ENCODE data around the gene PRR5L. TPM values are rescaled to one million over a fixed set of nuclear protein-coding genes. Genes with fewer than 3 reads are reported as not detected.

PRR5L gene
- total RNA-seq, 2 donors from 2014 or later = 172 to 533 TPM

DNA sequence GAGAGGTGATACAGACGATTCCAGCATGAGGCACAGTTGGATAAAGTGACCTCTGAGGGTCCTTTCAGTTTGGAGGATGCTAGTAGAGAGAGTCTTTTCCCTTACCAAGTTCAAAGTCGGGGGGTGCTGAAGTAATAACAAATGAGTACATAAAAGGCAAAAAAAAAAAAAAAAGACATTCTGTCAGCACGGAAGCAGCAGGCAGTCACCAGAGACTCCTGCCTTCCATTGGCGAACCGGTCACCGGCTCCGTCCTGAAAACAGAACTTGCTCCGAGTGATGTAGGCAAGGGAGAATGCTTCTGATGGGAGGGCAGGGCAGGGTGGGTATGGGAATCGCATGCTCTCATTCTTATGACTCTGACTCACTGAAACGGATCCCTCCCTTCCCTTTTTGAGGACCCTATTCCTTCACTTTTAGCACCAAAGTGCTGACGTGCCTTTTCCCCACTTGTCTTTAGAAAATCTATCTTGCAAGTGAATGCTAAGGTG is 65.9 kb downstream of the PRR5L start:
- ATAC-seq = no peak
- Mint-ChIP-seq H3K4me1 (ENCODE audit: low read depth in 2 of 2) (peaks cover 47 to 73% of the 10 kb centered on the region in 2 donors), H3K27ac (peak overlapping the region in 1 of 2 donors; percentile 30), H3K4me3 (peak overlapping the region; percentile 60), H3K9me3 (no peaks in the 10 kb centered on the region), H3K36me3 (no peaks in the 10 kb centered on the region), H3K27me3 (peaks cover 0 to 5% of the 10 kb centered on the region in 2 donors)
- DNase-seq (ENCODE audit: low spot score) = no peak

- ATAC-seq = peak in 1 of 2 donors; percentile 33
- Mint-ChIP-seq H3K4me1 (ENCODE audit: low read depth in 2 of 2) (peaks cover 46 to 68% of the 10 kb centered on the region in 2 donors), H3K27ac (no peak overlapping the region)
Observed at GRCh38 chr11:36362902-36363301, 66.8 kb downstream of the PRR5L start.

GRCh38 chr11:36363361-36364268 is 67.5 kb downstream of the PRR5L start:
- Mint-ChIP-seq H3K4me3 (peak overlapping the region; percentile 16), H3K27ac (no peak overlapping the region), H3K27me3 (peaks cover 0 to 4% of the 10 kb centered on the region in 2 donors), H3K9me3 (no peaks in the 10 kb centered on the region), H3K4me1 (ENCODE audit: low read depth in 2 of 2) (peaks cover 49 to 66% of the 10 kb centered on the region in 2 donors), H3K36me3 (no peaks in the 10 kb centered on the region)
- DNase-seq (ENCODE audit: low spot score) = no peak
- no peak for ATAC-seq

More at GRCh38 chr11:36362902-36363301, 66.8 kb downstream of the PRR5L start:
- Mint-ChIP-seq H3K36me3 (no peaks in the 10 kb centered on the region), H3K4me3 (peak overlapping the region; percentile 16), H3K9me3 (no peaks in the 10 kb centered on the region), H3K27me3 (peaks cover 0 to 5% of the 10 kb centered on the region in 2 donors)
- DNase-seq (ENCODE audit: low spot score) = no peak

DNA sequence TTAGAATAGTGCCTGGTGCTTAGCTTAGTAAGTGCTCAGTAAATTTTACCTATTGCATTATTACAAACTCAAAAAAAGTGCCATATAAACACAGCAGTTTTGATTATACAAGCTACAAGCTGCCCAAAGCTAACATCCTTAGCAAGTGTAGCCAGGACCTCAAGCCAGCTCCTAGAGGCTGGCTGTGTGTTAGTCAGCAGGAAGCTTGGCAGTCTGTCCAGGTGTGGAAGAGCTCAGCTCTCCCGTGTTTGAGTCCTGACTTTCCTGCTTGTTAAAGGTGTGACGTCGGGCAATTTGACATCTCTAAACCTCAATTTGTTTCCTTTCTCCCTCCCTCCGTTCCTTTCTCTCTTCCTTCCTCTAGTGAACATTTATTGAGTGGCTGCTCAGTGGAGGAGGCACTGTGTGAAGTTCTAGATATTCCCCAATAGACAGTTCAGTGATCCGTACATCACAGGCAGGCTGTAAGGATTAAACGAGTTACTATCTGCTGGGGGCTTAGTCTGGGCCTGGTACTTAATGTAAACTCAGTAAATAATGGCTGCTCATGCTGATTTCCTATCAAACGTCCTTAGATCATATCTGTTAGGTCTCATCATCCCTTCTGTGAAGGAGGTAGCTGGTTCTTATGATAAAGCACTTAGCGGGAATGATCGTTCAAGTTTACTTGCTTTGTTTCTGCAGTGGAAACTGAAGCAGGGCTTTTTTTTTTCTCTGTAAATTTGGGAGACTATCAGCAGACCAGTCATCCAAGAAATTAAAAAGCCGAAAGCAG is 68.7 kb downstream of the PRR5L start:
- Mint-ChIP-seq H3K27me3 (peaks cover 0 to 3% of the 10 kb centered on the region in 2 donors), H3K4me3 (no peak overlapping the region), H3K4me1 (ENCODE audit: low read depth in 2 of 2) (peaks cover 49 to 56% of the 10 kb centered on the region in 2 donors)

GRCh38 chr11:36365907-36366306 is 69.8 kb downstream of the PRR5L start:
- no peak overlapping the region for H3K27ac Mint-ChIP-seq
- no peaks in the 10 kb centered on the region for H3K9me3 Mint-ChIP-seq
- ATAC-seq (no peak), DNase-seq (ENCODE audit: low spot score) (no peak)
- H3K27me3 Mint-ChIP-seq = peaks cover 0 to 3% of the 10 kb centered on the region in 2 donors
- peaks cover 38 to 44% of the 10 kb centered on the region in 2 donors for H3K4me1 Mint-ChIP-seq (ENCODE audit: low read depth in 2 of 2)
- H3K4me3 Mint-ChIP-seq = no peak overlapping the region
- H3K36me3 Mint-ChIP-seq = no peaks in the 10 kb centered on the region

More for the DNA sequence above, 68.7 kb downstream of the PRR5L start:
- Mint-ChIP-seq H3K36me3 (no peaks in the 10 kb centered on the region), H3K9me3 (no peaks in the 10 kb centered on the region), H3K27ac (no peak overlapping the region)
- ATAC-seq (no peak), DNase-seq (ENCODE audit: low spot score) (no peak)

DNA sequence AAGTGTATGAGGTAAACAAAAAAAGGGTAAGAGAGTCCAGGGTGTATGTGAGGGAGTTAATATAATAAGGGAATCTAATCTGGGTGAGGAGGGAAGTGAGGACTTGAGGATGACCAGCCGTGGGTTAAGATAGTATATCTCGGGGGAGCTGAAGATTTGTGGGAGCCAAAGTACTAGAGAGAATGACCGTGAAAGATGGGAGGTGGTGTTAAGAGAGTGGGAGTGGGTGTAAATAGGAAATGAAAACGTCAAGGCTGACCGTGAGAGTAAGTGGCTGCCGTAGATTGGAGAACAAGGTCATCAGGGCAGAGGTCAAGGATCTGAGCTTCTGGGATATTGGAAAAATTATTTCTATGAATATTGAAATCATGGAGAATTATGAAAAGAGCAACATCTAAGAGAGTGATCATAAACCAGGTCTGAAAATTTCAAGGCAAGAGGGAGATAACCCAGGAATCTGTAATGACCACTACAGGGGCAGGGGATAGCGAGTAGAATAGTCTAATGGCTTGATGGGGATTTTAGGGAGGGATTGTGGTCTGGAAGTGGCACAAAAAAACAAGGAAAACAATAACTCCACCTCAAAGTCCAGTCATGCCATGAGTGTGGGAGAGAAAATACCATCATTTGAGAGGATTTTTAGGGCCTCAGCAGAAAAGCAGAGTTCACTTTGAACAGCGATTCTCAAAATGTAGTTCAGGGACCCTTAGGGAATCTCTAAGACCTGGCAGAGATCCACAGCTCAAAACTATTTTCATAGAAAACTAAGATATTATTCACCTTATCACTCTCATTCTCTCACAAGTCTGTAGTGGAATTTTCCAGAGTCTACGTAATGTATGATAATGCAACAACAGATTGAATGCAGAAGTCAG is 72.0 kb downstream of the PRR5L start:
- peak overlapping the region in 1 of 2 donors; percentile 50 for H3K27ac Mint-ChIP-seq
- H3K27me3 Mint-ChIP-seq = peaks cover 0 to 3% of the 10 kb centered on the region in 2 donors

GRCh38 chr11:36371181-36371580 is 75.1 kb downstream of the PRR5L start:
- DNase-seq (ENCODE audit: low spot score) (no peak), ATAC-seq (no peak)
- H3K27ac Mint-ChIP-seq = peak overlapping the region in 1 of 2 donors; percentile 38
- H3K27me3 Mint-ChIP-seq = no peaks in the 10 kb centered on the region
- no peaks in the 10 kb centered on the region for H3K36me3 Mint-ChIP-seq
- no peaks in the 10 kb centered on the region for H3K9me3 Mint-ChIP-seq
- H3K4me3 Mint-ChIP-seq = no peak overlapping the region
- H3K4me1 Mint-ChIP-seq (ENCODE audit: low read depth in 2 of 2) = peaks cover 25 to 28% of the 10 kb centered on the region in 2 donors

More for the DNA sequence above, 72.0 kb downstream of the PRR5L start:
- Mint-ChIP-seq H3K4me3 (no peak overlapping the region), H3K4me1 (ENCODE audit: low read depth in 2 of 2) (peaks cover 26% of the 10 kb centered on the region in 2 donors), H3K36me3 (no peaks in the 10 kb centered on the region), H3K9me3 (no peaks in the 10 kb centered on the region)
- DNase-seq (ENCODE audit: low spot score) (no peak), ATAC-seq (no peak)

GRCh38 chr11:36371590-36371989 is 75.5 kb downstream of the PRR5L start:
- H3K4me3 Mint-ChIP-seq = no peak overlapping the region
- H3K9me3 Mint-ChIP-seq = no peaks in the 10 kb centered on the region
- peak overlapping the region in 1 of 2 donors; percentile 38 for H3K27ac Mint-ChIP-seq
- peaks cover 25 to 28% of the 10 kb centered on the region in 2 donors for H3K4me1 Mint-ChIP-seq (ENCODE audit: low read depth in 2 of 2)
- ATAC-seq (no peak), DNase-seq (ENCODE audit: low spot score) (no peak)
- H3K36me3 Mint-ChIP-seq = no peaks in the 10 kb centered on the region
- no peaks in the 10 kb centered on the region for H3K27me3 Mint-ChIP-seq

- Mint-ChIP-seq H3K4me3 (no peak overlapping the region), H3K27ac (no peak overlapping the region)
Observed at GRCh38 chr11:36372101-36372771, 76.1 kb downstream of the PRR5L start.

DNA sequence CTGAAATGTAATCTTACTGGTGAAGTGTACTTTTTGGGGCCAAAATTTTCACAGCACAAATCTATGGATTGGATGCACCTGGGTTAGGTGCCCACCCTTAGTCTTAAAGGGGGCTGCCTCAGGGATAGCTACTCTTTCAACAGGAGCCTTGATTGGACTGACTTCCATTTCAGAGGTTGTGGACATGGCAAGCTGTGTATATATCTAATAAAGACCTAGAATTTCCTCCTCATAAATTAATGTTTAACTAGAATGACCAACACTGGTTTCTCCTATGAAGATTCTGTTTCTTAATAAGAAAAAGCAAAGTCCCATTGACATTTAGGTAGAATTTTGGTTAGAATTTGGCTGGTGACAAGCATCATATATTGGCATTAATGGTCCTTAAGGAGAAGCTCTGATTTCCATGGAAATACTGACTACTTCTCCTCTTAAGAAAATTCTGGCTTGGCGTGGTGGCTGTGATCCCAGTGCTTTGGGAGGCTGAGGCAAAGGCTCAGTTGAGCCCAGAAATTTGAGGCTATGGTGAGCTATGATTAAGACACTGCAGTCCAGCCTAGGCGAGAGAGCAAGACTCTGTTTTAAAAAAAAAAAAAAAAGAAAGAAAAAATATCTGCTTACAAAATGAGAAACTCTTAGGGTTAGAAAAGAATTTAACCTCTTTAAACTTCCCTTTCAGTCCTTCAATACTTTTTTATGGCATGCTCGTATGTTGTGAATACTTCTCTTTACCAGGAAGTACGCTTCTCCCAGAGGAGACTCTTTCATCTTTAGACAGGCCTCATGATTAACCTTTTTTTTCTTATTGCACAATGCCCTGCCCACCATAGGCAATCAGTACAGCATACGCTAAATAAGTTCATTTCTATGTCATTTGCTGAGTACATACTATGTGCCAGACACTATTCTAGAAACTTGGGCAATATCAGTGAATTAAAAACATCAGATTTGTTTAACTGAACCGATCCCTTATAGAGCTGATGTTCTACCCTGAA is 77.2 kb downstream of the PRR5L start:
- Mint-ChIP-seq H3K4me1 (ENCODE audit: low read depth in 2 of 2) (peaks cover 16 to 27% of the 10 kb centered on the region in 2 donors), H3K27me3 (no peaks in the 10 kb centered on the region), H3K4me3 (no peak overlapping the region), H3K9me3 (no peaks in the 10 kb centered on the region), H3K36me3 (peaks cover 7% of the 10 kb centered on the region), H3K27ac (peak overlapping the region in 1 of 2 donors; percentile 68)
- DNase-seq (ENCODE audit: low spot score) (no peak), ATAC-seq (no peak)

More at GRCh38 chr11:36372101-36372771, 76.1 kb downstream of the PRR5L start:
- ATAC-seq (no peak), DNase-seq (ENCODE audit: low spot score) (no peak)
- peaks cover 25 to 28% of the 10 kb centered on the region in 2 donors for H3K4me1 Mint-ChIP-seq (ENCODE audit: low read depth in 2 of 2)
- H3K36me3 Mint-ChIP-seq = no peaks in the 10 kb centered on the region
- no peaks in the 10 kb centered on the region for H3K27me3 Mint-ChIP-seq
- no peaks in the 10 kb centered on the region for H3K9me3 Mint-ChIP-seq

- Mint-ChIP-seq H3K9me3 (no peaks in the 10 kb centered on the region), H3K36me3 (peaks cover 15% of the 10 kb centered on the region), H3K27me3 (no peaks in the 10 kb centered on the region), H3K4me3 (no peak overlapping the region), H3K4me1 (ENCODE audit: low read depth in 2 of 2) (peaks cover 24 to 41% of the 10 kb centered on the region in 2 donors), H3K27ac (peak overlapping the region in 1 of 2 donors; percentile 98)
- ATAC-seq (no peak), DNase-seq (ENCODE audit: low spot score) (no peak)
Observed at GRCh38 chr11:36374726-36375125, 78.6 kb downstream of the PRR5L start.
